HTR-8/SVneo (cell line): Measurements from ENCODE around the gene SPATA17.

ENCODE experiments used
- DNase-seq: peaks from one replicate; pipeline ENCODE4 v3.0.0; 2011; ENCODE audit warnings: low spot score, mixed read lengths; ENCODE audit not compliant: insufficient read length
- FAIRE-seq: peaks from 2 replicates; lab custom pipeline; 2011; peaks lifted over from hg19 to GRCh38; lab: Jason Lieb, UNC

The SPATA17 gene

GRCh38 chr1:217899614-217900013 is 268.5 kb downstream of the SPATA17 start:
- FAIRE-seq = no peak
- DNase-seq = no peak

GRCh38 chr1:217907504-217907903 is 276.4 kb downstream of the SPATA17 start:
- DNase-seq (no peak), FAIRE-seq (no peak)

GRCh38 chr1:217910203-217910602 is 279.1 kb downstream of the SPATA17 start:
- no peak for DNase-seq
- no peak for FAIRE-seq

- DNase-seq = no peak
- no peak for FAIRE-seq
Observed at GRCh38 chr1:217910791-217911320, 279.7 kb downstream of the SPATA17 start.

GRCh38 chr1:217911908-217912307 is 280.8 kb downstream of the SPATA17 start:
- no peak for FAIRE-seq
- DNase-seq = peak; percentile 26

- DNase-seq = no peak
- no peak for FAIRE-seq
Observed at GRCh38 chr1:217917281-217917887, 286.2 kb downstream of the SPATA17 start.

- no peak for DNase-seq
- FAIRE-seq = no peak
Observed at GRCh38 chr1:217919683-217920388, 288.7 kb downstream of the SPATA17 start.
